ENCODE measurements around the gene PDCD7. TPM values are rescaled to one million over a fixed set of nuclear protein-coding genes. Genes with fewer than 3 reads are reported as not detected.
"Not testable (repeated sequence)": the region's sequence is repeated elsewhere in the genome, so short reads cannot be mapped to it uniquely, and the experiment has no call there.

PDCD7 gene
- total RNA-seq, 4 donors from 2014 or later, result 26.4 to 70.7 (median 30.4) TPM

- TF ChIP-seq POLR2A (IDR thresholded peaks at IDR 0.05) (no peak), CTCF (IDR thresholded peaks at IDR 0.05) (no peak), EP300 (IDR thresholded peaks at IDR 0.05) (no peak), POLR2AphosphoS5 (IDR thresholded peaks at IDR 0.05) (no peak)
- H3K27ac ChIP-seq, result peak overlapping the region in 1 of 4 donors; percentile 6
- H3K4me1 ChIP-seq, result peaks cover 2 to 55% (median 5%) of the 10 kb centered on the region in 3 donors
- no peaks in the 10 kb centered on the region for H3K36me3 ChIP-seq
- peaks cover 13% of the 10 kb centered on the region for H3K27me3 ChIP-seq
- ATAC-seq, result no peak
- WGBS, 2 donors (ENCODE audit: low coverage in 1 of 2), result no CpG with 5 or more reads among the region's 85 CpGs
- no peaks in the 10 kb centered on the region for H3K9me3 ChIP-seq
- peak overlapping the region in 1 of 2 donors; percentile 12 for H3K4me3 ChIP-seq
These were observed 56.2 kb downstream of the PDCD7 start for GRCh38 chr15:65077291-65077980.

- peak within 1 kb of the TSS in 1 of 4 donors; percentile 6 for H3K27ac ChIP-seq
- ATAC-seq, result no peak
- no peak for TF ChIP-seq POLR2A (IDR thresholded peaks at IDR 0.05)
- no peak for TF ChIP-seq EP300 (IDR thresholded peaks at IDR 0.05)
- no peak for TF ChIP-seq CTCF (IDR thresholded peaks at IDR 0.05)
- TF ChIP-seq POLR2AphosphoS5 (IDR thresholded peaks at IDR 0.05), result no peak
- peaks cover 13% of the 10 kb centered on the region for H3K27me3 ChIP-seq
- H3K4me1 ChIP-seq, result peaks cover 4 to 55% (median 8%) of the 10 kb centered on the region in 3 donors
- WGBS, 2 donors (ENCODE audit: low coverage in 1 of 2), result no CpG with 5 or more reads among the region's 73 CpGs
- H3K9me3 ChIP-seq, result no peaks in the 10 kb centered on the region
- no peaks in the 10 kb centered on the region for H3K36me3 ChIP-seq
- peak within 1 kb of the TSS in 1 of 2 donors; percentile 12 for H3K4me3 ChIP-seq
These were observed 56.9 kb downstream of the PDCD7 start, which contains the start of gene KBTBD13 for GRCh38 chr15:65076486-65077290. TSS of gene KBTBD13 (plus strand) at chr15:65076746. CDS start at chr15:65076816, 70 bp downstream.

- Histone ChIP-seq H3K4me1 (peaks cover 8 to 55% (median 17%) of the 10 kb centered on the region in 3 donors), H3K27me3 (peaks cover 13% of the 10 kb centered on the region)
- not testable (repeated sequence) for H3K27ac ChIP-seq, H3K36me3 ChIP-seq, ATAC-seq, H3K4me3 ChIP-seq, H3K9me3 ChIP-seq
- 89 to 100% methylated on average over 1 to 7 of the region's 12 CpGs for WGBS, 2 donors (ENCODE audit: low coverage in 1 of 2)
These were observed 57.8 kb downstream of the PDCD7 start for GRCh38 chr15:65075607-65076395.

GRCh38 chr15:65074946-65075345 is 58.7 kb downstream of the PDCD7 start:
- Histone ChIP-seq H3K27me3 (peaks cover 13% of the 10 kb centered on the region), H3K4me1 (peaks cover 16 to 58% (median 25%) of the 10 kb centered on the region in 3 donors)
- H3K27ac ChIP-seq, ATAC-seq, H3K36me3 ChIP-seq, H3K4me3 ChIP-seq, H3K9me3 ChIP-seq: not testable (repeated sequence)
- no CpG with 5 or more reads among the region's 22 CpGs for WGBS, 2 donors (ENCODE audit: low coverage in 1 of 2)

GRCh38 chr15:65072617-65073016 is 61.0 kb downstream of the PDCD7 start:
- Histone ChIP-seq H3K27ac (peak overlapping the region in 3 of 4 donors; percentile 89 to 95 (median 93)), H3K4me1 (peaks cover 19 to 68% (median 38%) of the 10 kb centered on the region in 3 donors), H3K9me3 (no peaks in the 10 kb centered on the region), H3K4me3 (no peak overlapping the region), H3K27me3 (peaks cover 15% of the 10 kb centered on the region), H3K36me3 (no peaks in the 10 kb centered on the region)
- 89% methylated on average over 2 of the region's 3 CpGs; no CpG with 5 or more reads in 1 of the 2 donors for WGBS, 2 donors (ENCODE audit: low coverage in 1 of 2)
- no peak for ATAC-seq
- TF ChIP-seq EP300 (IDR thresholded peaks at IDR 0.05) (no peak), POLR2AphosphoS5 (IDR thresholded peaks at IDR 0.05) (no peak), POLR2A (IDR thresholded peaks at IDR 0.05) (no peak), CTCF (IDR thresholded peaks at IDR 0.05) (no peak)
